ENCODE measurements around the gene LDOC1. TPM values are rescaled to one million over a fixed set of nuclear protein-coding genes. Genes with fewer than 3 reads are reported as not detected.

LDOC1 gene
- polyA plus RNA-seq, 1 of the 3 experiments (the other 2 are of a cell fraction): 33.3 TPM

- TF ChIP-seq REST (IDR thresholded peaks at IDR 0.05; ENCODE audit: low read depth, low read length) (no peak), GATA2 (CRISPR knock-in tag; IDR thresholded peaks at IDR 0.05) (no peak), SMC3 (IDR thresholded peaks at IDR 0.05; ENCODE audit: low read depth, low read length) (no peak)
These were observed 49.8 kb downstream of the LDOC1 start (continued) for GRCh38 chrX:141127146-141127545.

Other genes starting within 250 kb of the LDOC1 start
- not detected in 2 replicates for gene SPANXB1, start 174.5 kb downstream of the LDOC1 start, polyA plus RNA-seq (2012; rRNA removed)
- 0.79 TPM in 1 of 2 replicates, not detected in the other for gene SPANXC, start 65.4 kb upstream of the LDOC1 start, polyA plus RNA-seq (2012; rRNA removed)